HepG2 (cell line): ENCODE data around the gene PRKN. TPM values are rescaled to one million over a fixed set of nuclear protein-coding genes. Genes with fewer than 3 reads are reported as not detected.

Experiments
- ATAC-seq: fragments of 200-7000 bp; cut with Tn5 transposase; 3 replicates; pipeline ENCODE4 v1.9.1; 2020; ENCODE audit warnings: mild to moderate bottlenecking, moderate library complexity
- BruUV-seq: library from RNA; stranded (reverse); fragments of 400-500 nt; replicated peaks from 2 replicates; lab custom pipeline; 2021; lab: Mats Ljungman, UMichigan
- CTCF ChIA-PET: fragments of 300-600 bp; formaldehyde crosslinking; extraction: SDS; loops from one replicate; lab custom pipeline; 2021; ENCODE audit warnings: low total read pairs, inconsistent platforms, low intra/inter-chr PET ratio; lab: Yijun Ruan, JAX
- POLR2A ChIA-PET: fragments of 350-600 bp; sonication (Branson Sonifier 250); formaldehyde crosslinking; loops from one replicate; lab custom pipeline; 2020; ENCODE audit warnings: antibody characterized with exemption, inconsistent platforms; lab: Yijun Ruan, JAX
- DNase-seq: peaks from one replicate; pipeline ENCODE4 v3.0.0-alpha.2; 2015; ENCODE audit warnings: low spot score
- FAIRE-seq: peaks from 3 replicates; lab custom pipeline; 2011; peaks lifted over from hg19 to GRCh38; lab: Jason Lieb, UNC
- H2AFZ ChIP-seq: one replicate; pipeline ENCODE4 v1.6.1; 2011; ENCODE audit warnings: low read length, inconsistent platforms
- H3K27ac ChIP-seq: fragments of 300-600 bp; 3 replicates; pipeline ENCODE4 v1.8.0; 2011; ENCODE audit warnings: mixed run types, mild to moderate bottlenecking, mixed read lengths, low read length, inconsistent platforms; ENCODE audit not compliant: insufficient read depth; ENCODE audit errors: extremely low read length
- H3K27me3 ChIP-seq, 2 experiments: fragments of 200-600 bp in 1 of 2; 2 replicates in 1 of 2; 3 replicates in 1 of 2; pipeline versions ENCODE4 v1.6.0 to v1.8.0; 2011; ENCODE audit warnings: low read length in 2 of 2, mild to moderate bottlenecking in 2 of 2, moderate library complexity in 2 of 2, inconsistent platforms in 1 of 2; ENCODE audit not compliant: insufficient read depth in 2 of 2, control insufficient read depth in 1 of 2
- H3K36me3 ChIP-seq, 2 experiments: fragments of 200-600 bp in 1 of 2; replicated peaks in 1 of 2; 2 replicates in 1 of 2; 3 replicates in 1 of 2; pipeline versions ENCODE4 v1.5.1 to v1.8.0; 2011; ENCODE audit warnings: low read length in 2 of 2, inconsistent platforms in 1 of 2; ENCODE audit not compliant: insufficient read depth in 2 of 2, control insufficient read depth in 1 of 2
- H3K4me1 ChIP-seq: 2 replicates; pipeline ENCODE4 v1.5.1; 2012; ENCODE audit warnings: low read length, inconsistent platforms; ENCODE audit not compliant: insufficient read depth
- H3K4me2 ChIP-seq: 2 replicates; pipeline ENCODE4 v1.6.0; 2011; ENCODE audit warnings: low read depth, low read length, inconsistent platforms
- H3K4me3 ChIP-seq, 3 experiments: fragments of 200-600 bp in 1 of 3; sonication (generic), shearing (Covaris generic) in 1 of 3; replicated peaks in 1 of 3; 2 replicates each; pipeline ENCODE4 v1.5.1; 2011 to 2016; ENCODE audit warnings: low read length in 3 of 3, inconsistent platforms in 2 of 3, low read depth in 2 of 3, mild to moderate bottlenecking in 2 of 3, control low read depth in 1 of 3, mixed read lengths in 1 of 3; ENCODE audit not compliant: insufficient read depth in 1 of 3
- H3K79me2 ChIP-seq: one replicate; pipeline ENCODE4 v1.6.1; 2011; ENCODE audit warnings: low read length, inconsistent platforms; ENCODE audit not compliant: insufficient read depth
- H3K9ac ChIP-seq: 2 replicates; pipeline ENCODE4 v1.6.0; 2011; ENCODE audit warnings: mild to moderate bottlenecking, low read depth, low read length, inconsistent platforms; ENCODE audit not compliant: insufficient read depth
- H3K9me3 ChIP-seq: 2 replicates; pipeline ENCODE4 v1.5.1; 2012; ENCODE audit warnings: mild to moderate bottlenecking, low read length
- H4K20me1 ChIP-seq: 2 replicates; pipeline ENCODE4 v1.6.0; 2011; ENCODE audit warnings: inconsistent platforms, mild to moderate bottlenecking, low read length, moderate library complexity; ENCODE audit not compliant: insufficient read depth
- ERF ChIP-seq: IDR thresholded peaks from 2 replicates; pipeline ENCODE4 v1.6.1; 2018; ENCODE audit warnings: missing biosample characterization, missing genetic modification reagents
- RAD51 ChIP-seq: fragments of 450-650 bp; IDR thresholded peaks from 2 replicates; pipeline ENCODE4 v1.6.1; 2016; ENCODE audit warnings: borderline replicate concordance
- SMAD3 ChIP-seq: sonication (generic); formaldehyde crosslinking; IDR thresholded peaks from 2 replicates; pipeline ENCODE4 v1.4.0; 2020; ENCODE audit warnings: missing genetic modification reagents
- SRSF1 ChIP-seq: fragments of 200-400 bp; formaldehyde crosslinking; optimal IDR thresholded peaks from 2 replicates; pipeline ENCODE3; 2017; ENCODE audit warnings: mild to moderate bottlenecking, low read depth, low read length, moderate library complexity
- TOE1 ChIP-seq: sonication (generic); formaldehyde crosslinking; IDR thresholded peaks from 2 replicates; pipeline ENCODE4 v1.4.0; 2020; ENCODE audit warnings: mild to moderate bottlenecking, missing genetic modification reagents
- ZC3H4 ChIP-seq: sonication (generic); formaldehyde crosslinking; IDR thresholded peaks from 2 replicates; pipeline ENCODE4 v1.4.0; 2020; ENCODE audit warnings: missing genetic modification reagents, borderline replicate concordance
- ZNF343 ChIP-seq: sonication (generic); formaldehyde crosslinking; IDR thresholded peaks from 2 replicates; pipeline ENCODE4 v1.4.0; 2020; ENCODE audit warnings: mild to moderate bottlenecking, missing genetic modification reagents
- ZNF552 ChIP-seq: sonication (generic); formaldehyde crosslinking; IDR thresholded peaks from 2 replicates; pipeline ENCODE4 v1.9.0; 2022; ENCODE audit warnings: missing genetic modification reagents, mild to moderate bottlenecking, borderline replicate concordance
- ZNF556 ChIP-seq: sonication (generic); formaldehyde crosslinking; IDR thresholded peaks from 2 replicates; pipeline ENCODE4 v1.4.0; 2020; ENCODE audit warnings: mild to moderate bottlenecking, missing genetic modification reagents, borderline replicate concordance
- ZNF577 ChIP-seq: sonication (generic); formaldehyde crosslinking; IDR thresholded peaks from 2 replicates; pipeline ENCODE4 v1.4.0; 2020; ENCODE audit warnings: mild to moderate bottlenecking, low read depth, missing genetic modification reagents, borderline replicate concordance
- WGBS: methylation state at CpG from one replicate; pipeline ENCODE4 v1.1.6; 2017; ENCODE audit warnings: low lambda C conversion rate; 5-methylcytosine and 5-hydroxymethylcytosine counted together
- in situ Hi-C: cut with HindIII; loops from 2 replicates; pipeline ENCODE4 v1.10.0; 2017; ENCODE audit warnings: low pct_unique_long_range_greater_than_20kb; ENCODE audit not compliant: extremely low pct_ligation_motif_present
- intact Hi-C: fragments of 100-400 bp; cut with micrococcal nuclease; formaldehyde crosslinking; loops from one replicate; pipeline ENCODE4 v1.10.0; 2022; ENCODE audit not compliant: unreplicated experiment
- polyA plus RNA-seq, 8 experiments: library from polyadenylated mRNA; depleted of rRNA in 3 of 8; stranded (reverse) in 7 of 8; unstranded in 1 of 8; fragments of >200 nt; fragmentation: Illumina TruSeq in 4 of 8; extraction: Trizol in 4 of 8; gene quantifications; 2 replicates each; pipeline versions ENCODE4 v1.2.1 to v1.2.3, GENCODE V29; 2011 to 2016; ENCODE audit warnings: low read depth in 4 of 8, missing spikeins in 1 of 8, mixed read lengths in 1 of 8; ENCODE audit not compliant: insufficient read depth in 1 of 8
- total RNA-seq, 5 experiments: library from RNA; depleted of rRNA; stranded (reverse); fragments of >200 nt; fragmentation: Illumina TruSeq; extraction: Trizol; gene quantifications; 2 replicates each; pipeline ENCODE4 v1.2.3, GENCODE V29; 2016; ENCODE audit warnings: low read depth in 1 of 5
- TF ChIP-seq, protein P1 (sequence below): sonication (generic); formaldehyde crosslinking; IDR thresholded peaks from 2 replicates; pipeline ENCODE4 v1.8.0; 2022; ENCODE audit warnings: missing genetic modification reagents, mild to moderate bottlenecking, inconsistent platforms, borderline replicate concordance
- TF ChIP-seq, protein P2 (sequence below), 2 experiments: sonication (generic) in 1 of 2; formaldehyde crosslinking in 1 of 2; IDR thresholded peaks; 2 replicates each; pipeline versions ENCODE4 v1.5.1 to v1.6.1; 2011 to 2020; ENCODE audit warnings: borderline replicate concordance in 1 of 2, low read depth in 1 of 2, low read length in 1 of 2, mild to moderate bottlenecking in 1 of 2, missing genetic modification reagents in 1 of 2, moderate library complexity in 1 of 2

PRKN gene
- total and polyA plus RNA-seq, 2 of the 13 experiments (the other 11 are each of a cell fraction or from before 2014, with no cell fraction given) = 0.31 to 0.44 TPM

DNA sequence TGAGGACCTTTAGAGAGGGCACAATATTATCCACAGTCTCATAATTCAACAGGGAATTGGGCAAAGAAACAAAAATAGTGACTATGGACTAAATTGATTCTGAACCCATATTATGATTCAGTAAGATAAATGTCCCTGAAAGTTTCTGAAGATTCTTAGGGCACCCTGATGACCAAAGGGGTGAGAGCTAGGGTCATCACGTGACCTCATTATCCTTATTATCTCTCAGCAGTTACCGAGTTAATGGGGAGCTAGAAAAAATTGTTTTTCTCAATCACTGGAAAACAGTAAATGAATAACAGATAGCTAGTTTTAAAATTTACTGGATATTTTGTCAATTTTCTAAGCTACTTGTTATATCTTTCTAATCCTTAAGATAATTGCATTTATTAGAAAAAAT is 639.5 kb downstream of the PRKN start:
- BruUV-seq = no TSS peak
- FAIRE-seq = no peak

DNA sequence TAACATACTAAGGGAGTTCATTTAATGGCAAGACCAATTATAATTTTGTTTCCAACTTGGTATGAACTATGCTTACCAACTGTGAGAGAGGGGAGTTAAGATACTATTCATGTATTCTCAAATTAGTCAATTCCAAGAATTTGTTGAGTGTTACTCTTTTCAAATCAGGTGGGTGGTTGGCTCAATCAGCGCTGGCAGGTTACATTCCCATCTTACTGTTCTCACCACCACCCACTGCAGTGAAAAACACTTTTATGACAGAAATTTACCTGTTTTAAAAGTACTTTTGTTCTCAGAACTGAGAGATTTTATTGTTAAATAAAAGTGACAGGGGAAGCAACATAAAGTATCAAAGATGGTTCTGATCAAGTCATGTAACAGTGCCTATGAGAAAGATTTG is 642.0 kb downstream of the PRKN start:
- Histone ChIP-seq H3K27ac (no peak overlapping the region), H3K36me3 (no peaks in the 10 kb centered on the region), H3K4me3 (no peak overlapping the region), H3K9ac (no peak overlapping the region), H4K20me1 (no peaks in the 10 kb centered on the region), H3K4me1 (no peaks in the 10 kb centered on the region), H3K9me3 (no peaks in the 10 kb centered on the region), H3K4me2 (no peak overlapping the region), H3K79me2 (no peaks in the 10 kb centered on the region), H3K27me3 (no peaks in the 10 kb centered on the region), H2AFZ (no peak overlapping the region)
- 0% methylated on average over 1 of the region's 1 CpG for WGBS
- ATAC-seq (no peak), DNase-seq (no peak), FAIRE-seq (no peak)
- in situ Hi-C loops (no loop called here), intact Hi-C loops (no loop called here)
- CTCF ChIA-PET = no interaction called here
- POLR2A ChIA-PET = no interaction called here
- no TSS peak for BruUV-seq
- no peak for TF ChIP-seq ZNF343 (CRISPR knock-in tag)
- TF ChIP-seq, protein P1, sequence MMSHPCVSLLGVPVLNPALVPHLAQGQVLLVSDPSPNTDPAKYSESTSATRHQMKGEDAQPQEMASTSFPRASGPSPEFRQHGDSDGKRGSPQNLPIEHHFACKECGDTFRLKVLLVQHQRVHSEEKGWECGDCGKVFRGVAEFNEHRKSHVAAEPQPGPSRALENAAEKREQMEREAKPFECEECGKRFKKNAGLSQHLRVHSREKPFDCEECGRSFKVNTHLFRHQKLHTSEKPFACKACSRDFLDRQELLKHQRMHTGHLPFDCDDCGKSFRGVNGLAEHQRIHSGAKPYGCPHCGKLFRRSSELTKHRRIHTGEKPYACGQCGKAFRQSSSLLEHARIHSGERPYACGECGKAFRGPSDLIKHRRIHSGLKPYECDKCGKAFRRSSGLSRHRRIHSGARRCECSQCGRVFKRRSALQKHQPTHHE = no peak
- no peak for TF ChIP-seq SRSF1
- no peak for TF ChIP-seq ZNF577 (CRISPR knock-in tag)
- TF ChIP-seq, protein P2, sequence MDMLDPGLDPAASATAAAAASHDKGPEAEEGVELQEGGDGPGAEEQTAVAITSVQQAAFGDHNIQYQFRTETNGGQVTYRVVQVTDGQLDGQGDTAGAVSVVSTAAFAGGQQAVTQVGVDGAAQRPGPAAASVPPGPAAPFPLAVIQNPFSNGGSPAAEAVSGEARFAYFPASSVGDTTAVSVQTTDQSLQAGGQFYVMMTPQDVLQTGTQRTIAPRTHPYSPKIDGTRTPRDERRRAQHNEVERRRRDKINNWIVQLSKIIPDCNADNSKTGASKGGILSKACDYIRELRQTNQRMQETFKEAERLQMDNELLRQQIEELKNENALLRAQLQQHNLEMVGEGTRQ (IDR thresholded peaks at IDR 0.05; ENCODE audit: low read depth, low read length) = no peak
- TF ChIP-seq, protein P2 (CRISPR knock-in tag; IDR thresholded peaks at IDR 0.05; ENCODE audit: borderline replicate concordance) = no peak
- no peak for TF ChIP-seq SMAD3
- TF ChIP-seq ZNF552 (CRISPR knock-in tag) = no peak
- no peak for TF ChIP-seq TOE1
- no peak for TF ChIP-seq ZC3H4 (CRISPR knock-in tag)
- TF ChIP-seq ERF (CRISPR knock-in tag) = no peak

More for the DNA sequence above, 639.5 kb downstream of the PRKN start:
- Histone ChIP-seq H3K36me3 (no peaks in the 10 kb centered on the region), H3K27ac (no peak overlapping the region), H3K4me3 (no peak overlapping the region), H3K9me3 (no peaks in the 10 kb centered on the region), H3K79me2 (no peaks in the 10 kb centered on the region), H4K20me1 (no peaks in the 10 kb centered on the region), H3K27me3 (no peaks in the 10 kb centered on the region), H3K4me1 (no peaks in the 10 kb centered on the region), H2AFZ (no peak overlapping the region), H3K4me2 (no peak overlapping the region), H3K9ac (no peak overlapping the region)
- in situ Hi-C loops = no loop called here
- ChIA-PET POLR2A (no interaction called here), CTCF (no interaction called here)
- WGBS = 44% methylated on average over 2 of the region's 2 CpGs
- intact Hi-C loops = no loop called here
- TF ChIP-seq ZNF556 (CRISPR knock-in tag) (no peak), RAD51 (peak; percentile 54; the same call in 1 of the 2 replicates)
- TF ChIP-seq, protein P2 (IDR thresholded peaks at IDR 0.05; ENCODE audit: low read depth, low read length) = 0 out of 2 replicates have a peak, but pooled peaks have one; percentile 25
- TF ChIP-seq, protein P2 (CRISPR knock-in tag; IDR thresholded peaks at IDR 0.05; ENCODE audit: borderline replicate concordance) = no peak
- no peak for DNase-seq
- no peak for ATAC-seq
